Measurements from ENCODE around the gene TTC28. TPM values are rescaled to one million over a fixed set of nuclear protein-coding genes. Genes with fewer than 3 reads are reported as not detected.

TTC28 gene
- total RNA-seq, 1 experiment from 2014 or later = 7.6 TPM

GRCh38 chr22:28143961-28144745 lies 535.5 kb downstream of the TTC28 start:
- in situ Hi-C loops (cut with HindIII; ENCODE audit: low sequenced_read_pairs) = no loop called here
- no peak for DNase-seq (ENCODE audit: low spot score)

- in situ Hi-C loops (cut with HindIII; ENCODE audit: low sequenced_read_pairs) = no loop called here
- no peak for DNase-seq (ENCODE audit: low spot score)
These were observed 536.3 kb downstream of the TTC28 start for GRCh38 chr22:28143241-28143865.

GRCh38 chr22:28142361-28142961 lies 537.2 kb downstream of the TTC28 start:
- in situ Hi-C loops (cut with HindIII; ENCODE audit: low sequenced_read_pairs) = no loop called here

GRCh38 chr22:28141614-28142013 lies 538.0 kb downstream of the TTC28 start:
- DNase-seq (ENCODE audit: low spot score) = no peak
- in situ Hi-C loops (cut with HindIII; ENCODE audit: low sequenced_read_pairs) = no loop called here

More at GRCh38 chr22:28142361-28142961, 537.2 kb downstream of the TTC28 start:
- DNase-seq (ENCODE audit: low spot score) = peak; percentile 73

GRCh38 chr22:28139961-28140360 lies 539.7 kb downstream of the TTC28 start:
- in situ Hi-C loops (cut with HindIII; ENCODE audit: low sequenced_read_pairs) = no loop called here
- no peak for DNase-seq (ENCODE audit: low spot score)

GRCh38 chr22:28139516-28139915 lies 540.1 kb downstream of the TTC28 start:
- in situ Hi-C loops (cut with HindIII; ENCODE audit: low sequenced_read_pairs) = no loop called here

GRCh38 chr22:28137036-28137435 lies 542.6 kb downstream of the TTC28 start:
- in situ Hi-C loops (cut with HindIII; ENCODE audit: low sequenced_read_pairs) = no loop called here
- DNase-seq (ENCODE audit: low spot score) = no peak

More at GRCh38 chr22:28139516-28139915, 540.1 kb downstream of the TTC28 start:
- no peak for DNase-seq (ENCODE audit: low spot score)

GRCh38 chr22:28132466-28132865 lies 547.2 kb downstream of the TTC28 start:
- in situ Hi-C loops (cut with HindIII; ENCODE audit: low sequenced_read_pairs) = no loop called here
- no peak for DNase-seq (ENCODE audit: low spot score)

- DNase-seq (ENCODE audit: low spot score) = no peak
These were observed 550.2 kb downstream of the TTC28 start for GRCh38 chr22:28129319-28129962.

GRCh38 chr22:28128827-28129226 lies 550.8 kb downstream of the TTC28 start:
- in situ Hi-C loops (cut with HindIII; ENCODE audit: low sequenced_read_pairs) = no loop called here
- no peak for DNase-seq (ENCODE audit: low spot score)

More at GRCh38 chr22:28129319-28129962, 550.2 kb downstream of the TTC28 start:
- in situ Hi-C loops (cut with HindIII; ENCODE audit: low sequenced_read_pairs) = no loop called here

GRCh38 chr22:28125799-28126198 lies 553.8 kb downstream of the TTC28 start:
- no peak for DNase-seq (ENCODE audit: low spot score)
- in situ Hi-C loops (cut with HindIII; ENCODE audit: low sequenced_read_pairs) = no loop called here

GRCh38 chr22:28123989-28124766 lies 555.5 kb downstream of the TTC28 start:
- in situ Hi-C loops (cut with HindIII; ENCODE audit: low sequenced_read_pairs) = no loop called here

GRCh38 chr22:28120691-28121592 lies 558.7 kb downstream of the TTC28 start:
- DNase-seq (ENCODE audit: low spot score) = no peak
- in situ Hi-C loops (cut with HindIII; ENCODE audit: low sequenced_read_pairs) = no loop called here

More at GRCh38 chr22:28123989-28124766, 555.5 kb downstream of the TTC28 start:
- DNase-seq (ENCODE audit: low spot score) = no peak

- in situ Hi-C loops (cut with HindIII; ENCODE audit: low sequenced_read_pairs) = no loop called here
- DNase-seq (ENCODE audit: low spot score) = no peak
These were observed 560.5 kb downstream of the TTC28 start for GRCh38 chr22:28118957-28119631.

GRCh38 chr22:28116219-28116673 lies 563.4 kb downstream of the TTC28 start:
- in situ Hi-C loops (cut with HindIII; ENCODE audit: low sequenced_read_pairs) = no loop called here
- DNase-seq (ENCODE audit: low spot score) = no peak

- in situ Hi-C loops (cut with HindIII; ENCODE audit: low sequenced_read_pairs) = no loop called here
- no peak for DNase-seq (ENCODE audit: low spot score)
These were observed 564.2 kb downstream of the TTC28 start for GRCh38 chr22:28115426-28115825.

GRCh38 chr22:28112548-28113043 lies 567.0 kb downstream of the TTC28 start:
- peak; percentile 51 for DNase-seq (ENCODE audit: low spot score)
- in situ Hi-C loops (cut with HindIII; ENCODE audit: low sequenced_read_pairs) = no loop called here

All from G401 (cell line).